Caco-2 (cell line): Measurements from ENCODE around the gene VAC14. TPM values are rescaled to one million over a fixed set of nuclear protein-coding genes. Genes with fewer than 3 reads are reported as not detected.

Experiments used
- BruUV-seq: library from RNA; stranded (reverse); fragments of 400-500 nt; replicated peaks from 2 replicates; lab custom pipeline; 2021; lab: Mats Ljungman, UMichigan
- CTCF ChIA-PET: fragments of 300-600 bp; sonication (Branson Sonifier 250); formaldehyde crosslinking; loops from one replicate; lab custom pipeline; 2022; ENCODE audit warnings: antibody characterized with exemption; lab: Charles Lee
- POLR2A ChIA-PET: fragments of 300-600 bp; sonication (Branson Sonifier 250); formaldehyde crosslinking; loops from one replicate; lab custom pipeline; 2022; ENCODE audit warnings: antibody characterized with exemption; lab: Charles Lee
- DNase-seq, 2 experiments: peaks; one replicate each; pipeline versions ENCODE4 v3.0.0 to v3.0.0-alpha.2; 2020 to 2022
- H3K27me3 ChIP-seq: replicated peaks from 2 replicates; pipeline ENCODE4 v1.6.0; 2011; ENCODE audit warnings: low read length; ENCODE audit not compliant: control insufficient read depth, insufficient read depth
- H3K36me3 ChIP-seq: 2 replicates; pipeline ENCODE4 v1.5.1; 2011; ENCODE audit warnings: low read length; ENCODE audit not compliant: control insufficient read depth, insufficient read depth
- H3K4me1 ChIP-seq: fragments of 250-450 bp; sonication (Bioruptor Pico); 2 replicates; pipeline ENCODE4 v1.5.1; 2020; ENCODE audit warnings: mild to moderate bottlenecking
- H3K4me3 ChIP-seq: 2 replicates; pipeline ENCODE4 v1.5.1; 2011; ENCODE audit warnings: low read depth, mild to moderate bottlenecking, control low read depth, low read length
- H3K9me3 ChIP-seq: fragments of 250-450 bp; sonication (Bioruptor Pico); 2 replicates; pipeline ENCODE4 v1.5.1; 2020; ENCODE audit warnings: mild to moderate bottlenecking, moderate library complexity
- H3K27ac Mint-ChIP-seq: one replicate; pipeline ENCODE4 v1.8.0; 2022; ENCODE audit warnings: mixed read lengths; ENCODE audit not compliant: unreplicated experiment
- H3K27me3 Mint-ChIP-seq: one replicate; pipeline ENCODE4 v1.8.0; 2022; ENCODE audit warnings: mixed read lengths; ENCODE audit not compliant: insufficient read depth, unreplicated experiment
- H3K36me3 Mint-ChIP-seq: one replicate; pipeline ENCODE4 v1.8.0; 2022; ENCODE audit warnings: mild to moderate bottlenecking, mixed read lengths; ENCODE audit not compliant: insufficient read depth, unreplicated experiment
- H3K4me1 Mint-ChIP-seq: one replicate; pipeline ENCODE4 v1.8.0; 2022; ENCODE audit warnings: low read depth, mixed read lengths; ENCODE audit not compliant: unreplicated experiment
- H3K4me3 Mint-ChIP-seq: one replicate; pipeline ENCODE4 v1.8.0; 2022; ENCODE audit warnings: mild to moderate bottlenecking, moderate library complexity, mixed read lengths; ENCODE audit not compliant: unreplicated experiment
- H3K9me3 Mint-ChIP-seq: one replicate; pipeline ENCODE4 v1.8.0; 2022; ENCODE audit warnings: mixed read lengths; ENCODE audit not compliant: unreplicated experiment
- intact Hi-C: fragments of 100-400 bp; cut with micrococcal nuclease; formaldehyde crosslinking; loops from one replicate; pipeline ENCODE4 v1.10.0; 2022; ENCODE audit not compliant: unreplicated experiment
- total RNA-seq: library from RNA; stranded (reverse); gene quantifications from 2 replicates; pipeline ENCODE4 v1.2.3, GENCODE V29; 2022
- TF ChIP-seq, protein P1 (sequence below), 2 experiments: fragments of 200-600 bp in 1 of 2; IDR thresholded peaks; 1 replicate in 1 of 2; 2 replicates in 1 of 2; pipeline versions ENCODE4 v1.5.1 to v1.8.0; 2011 to 2022; ENCODE audit warnings: antibody characterized with exemption in 1 of 2, control low read depth in 1 of 2, inconsistent platforms in 1 of 2, low read depth in 1 of 2, low read length in 1 of 2, mild to moderate bottlenecking in 1 of 2, moderate library complexity in 1 of 2; ENCODE audit not compliant: insufficient read depth in 1 of 2, severe bottlenecking in 1 of 2, unreplicated experiment in 1 of 2

Gene VAC14
- total RNA-seq, 1 experiment from 2014 or later: 63.5 TPM

DNA sequence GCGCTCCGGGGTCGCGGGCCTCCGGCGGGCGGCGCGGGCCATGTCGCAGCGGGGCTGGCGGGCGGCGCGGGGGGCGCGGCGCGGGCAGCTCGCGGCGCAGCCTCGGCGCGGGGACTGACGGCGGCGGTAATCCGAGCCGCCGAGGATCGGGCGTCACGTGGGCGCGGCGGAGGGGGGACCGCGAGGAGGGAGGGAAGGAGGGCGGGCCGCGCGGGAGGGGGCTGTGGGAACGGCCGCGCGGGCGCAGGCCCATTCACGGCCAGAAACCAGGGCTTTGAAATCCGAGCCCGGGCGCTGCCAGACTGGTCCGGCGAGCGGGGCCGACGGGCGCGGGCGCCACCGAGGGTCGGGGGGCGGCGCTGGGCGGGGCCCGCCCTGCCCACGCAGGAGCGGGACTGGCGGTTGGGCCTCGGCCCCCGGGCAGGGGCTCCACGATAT is 115.0 kb downstream of the VAC14 start, which contains the start of gene MTSS2:
Gene MTSS2 (minus strand): TSS at position 116 of the 438 bp plus-strand sequence. CDS start 262 bp downstream, outside the sequence.
- no peaks in the 10 kb centered on the region for H3K27me3 Mint-ChIP-seq
- CTCF ChIA-PET: no interaction called here
- peaks cover 29% of the 10 kb centered on the region for H3K4me1 Mint-ChIP-seq
- peak within 1 kb of the TSS; percentile 69 for H3K27ac Mint-ChIP-seq
- Histone ChIP-seq H3K36me3 (peaks cover 2% of the 10 kb centered on the region; the same call in 1 of the 2 replicates), H3K27me3 (no peaks in the 10 kb centered on the region), H3K4me1 (peaks cover 39% of the 10 kb centered on the region), H3K9me3 (no peaks in the 10 kb centered on the region), H3K4me3 (peak within 1 kb of the TSS; percentile 95)
- H3K4me3 Mint-ChIP-seq: peak within 1 kb of the TSS; percentile 76
- no peaks in the 10 kb centered on the region for H3K9me3 Mint-ChIP-seq
- peak; percentile 80 to 87 for DNase-seq
- intact Hi-C loops: loop anchor here (1.0 kb wide), 1 partner anchor 8 kb away; no protein-coding TSS in a partner anchor
- TF ChIP-seq, protein P1, sequence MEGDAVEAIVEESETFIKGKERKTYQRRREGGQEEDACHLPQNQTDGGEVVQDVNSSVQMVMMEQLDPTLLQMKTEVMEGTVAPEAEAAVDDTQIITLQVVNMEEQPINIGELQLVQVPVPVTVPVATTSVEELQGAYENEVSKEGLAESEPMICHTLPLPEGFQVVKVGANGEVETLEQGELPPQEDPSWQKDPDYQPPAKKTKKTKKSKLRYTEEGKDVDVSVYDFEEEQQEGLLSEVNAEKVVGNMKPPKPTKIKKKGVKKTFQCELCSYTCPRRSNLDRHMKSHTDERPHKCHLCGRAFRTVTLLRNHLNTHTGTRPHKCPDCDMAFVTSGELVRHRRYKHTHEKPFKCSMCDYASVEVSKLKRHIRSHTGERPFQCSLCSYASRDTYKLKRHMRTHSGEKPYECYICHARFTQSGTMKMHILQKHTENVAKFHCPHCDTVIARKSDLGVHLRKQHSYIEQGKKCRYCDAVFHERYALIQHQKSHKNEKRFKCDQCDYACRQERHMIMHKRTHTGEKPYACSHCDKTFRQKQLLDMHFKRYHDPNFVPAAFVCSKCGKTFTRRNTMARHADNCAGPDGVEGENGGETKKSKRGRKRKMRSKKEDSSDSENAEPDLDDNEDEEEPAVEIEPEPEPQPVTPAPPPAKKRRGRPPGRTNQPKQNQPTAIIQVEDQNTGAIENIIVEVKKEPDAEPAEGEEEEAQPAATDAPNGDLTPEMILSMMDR (IDR thresholded peaks at IDR 0.05; ENCODE audit: insufficient read depth in 1 of 2, low read depth in 1 of 2, low read length in 1 of 2, severe bottlenecking in 1 of 2, unreplicated experiment in 1 of 2): no peak
- H3K36me3 Mint-ChIP-seq: peaks cover 24% of the 10 kb centered on the region
- no TSS peak for BruUV-seq
- POLR2A ChIA-PET: no interaction called here

DNA sequence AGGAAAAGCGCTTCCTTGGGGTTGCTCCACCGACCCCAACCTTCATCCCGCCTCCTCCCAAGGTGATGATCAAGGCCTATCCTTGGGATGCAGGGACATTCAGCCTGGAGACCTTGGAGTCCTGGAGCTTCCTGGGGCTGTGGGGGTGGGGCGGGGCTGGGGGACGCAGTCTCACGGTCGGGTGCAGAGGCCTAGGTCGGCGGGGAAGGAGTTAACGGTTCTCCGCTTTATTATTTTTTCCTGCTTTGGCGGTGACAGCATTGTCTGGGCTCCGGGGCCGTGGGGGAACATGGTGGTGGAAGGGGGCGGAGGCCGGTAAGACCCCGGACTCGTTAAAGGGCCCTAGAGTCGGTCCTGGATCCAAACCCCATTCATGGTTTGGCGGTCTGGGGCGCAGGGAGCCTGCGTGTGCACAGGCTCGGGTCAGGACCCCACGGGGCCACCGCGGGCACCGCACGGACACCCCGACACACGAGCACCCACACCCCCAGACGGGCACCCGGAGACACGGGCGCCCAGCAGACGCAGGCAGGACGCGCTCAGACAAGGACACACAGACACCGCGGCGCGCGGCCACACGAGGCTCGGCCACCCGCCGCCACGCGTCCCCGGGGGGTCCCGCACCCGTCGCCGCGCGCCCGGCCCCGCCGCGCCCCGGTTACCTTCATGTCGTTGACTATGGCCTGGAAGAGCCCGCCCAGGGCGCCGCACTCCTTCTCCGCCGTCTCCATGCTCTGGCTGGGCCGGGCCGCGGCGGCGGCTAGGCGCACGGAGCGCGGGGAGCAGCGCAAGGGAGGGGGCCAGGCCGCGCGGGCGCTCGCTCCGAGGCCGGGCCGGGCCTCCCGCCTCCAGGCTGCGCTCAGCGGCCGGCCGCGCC is 115.7 kb downstream of the VAC14 start:
- no TSS peak for BruUV-seq
- Mint-ChIP-seq H3K36me3 (peaks cover 22% of the 10 kb centered on the region), H3K4me3 (peak overlapping the region; percentile 76), H3K9me3 (no peaks in the 10 kb centered on the region), H3K27me3 (no peaks in the 10 kb centered on the region), H3K4me1 (peaks cover 29% of the 10 kb centered on the region), H3K27ac (peak overlapping the region; percentile 45)
- Histone ChIP-seq H3K4me1 (peaks cover 39% of the 10 kb centered on the region), H3K4me3 (peak overlapping the region; percentile 95), H3K27me3 (no peaks in the 10 kb centered on the region), H3K36me3 (peaks cover 2% of the 10 kb centered on the region; the same call in 1 of the 2 replicates), H3K9me3 (no peaks in the 10 kb centered on the region)
- no peak for DNase-seq
- CTCF ChIA-PET: no interaction called here
- POLR2A ChIA-PET: no interaction called here
- intact Hi-C loops: loop anchor here (1.0 kb wide), 1 partner anchor 9 kb away; no protein-coding TSS in a partner anchor
- TF ChIP-seq, protein P1 (IDR thresholded peaks at IDR 0.05; ENCODE audit: insufficient read depth in 1 of 2, low read depth in 1 of 2, low read length in 1 of 2, severe bottlenecking in 1 of 2, unreplicated experiment in 1 of 2): no peak

DNA sequence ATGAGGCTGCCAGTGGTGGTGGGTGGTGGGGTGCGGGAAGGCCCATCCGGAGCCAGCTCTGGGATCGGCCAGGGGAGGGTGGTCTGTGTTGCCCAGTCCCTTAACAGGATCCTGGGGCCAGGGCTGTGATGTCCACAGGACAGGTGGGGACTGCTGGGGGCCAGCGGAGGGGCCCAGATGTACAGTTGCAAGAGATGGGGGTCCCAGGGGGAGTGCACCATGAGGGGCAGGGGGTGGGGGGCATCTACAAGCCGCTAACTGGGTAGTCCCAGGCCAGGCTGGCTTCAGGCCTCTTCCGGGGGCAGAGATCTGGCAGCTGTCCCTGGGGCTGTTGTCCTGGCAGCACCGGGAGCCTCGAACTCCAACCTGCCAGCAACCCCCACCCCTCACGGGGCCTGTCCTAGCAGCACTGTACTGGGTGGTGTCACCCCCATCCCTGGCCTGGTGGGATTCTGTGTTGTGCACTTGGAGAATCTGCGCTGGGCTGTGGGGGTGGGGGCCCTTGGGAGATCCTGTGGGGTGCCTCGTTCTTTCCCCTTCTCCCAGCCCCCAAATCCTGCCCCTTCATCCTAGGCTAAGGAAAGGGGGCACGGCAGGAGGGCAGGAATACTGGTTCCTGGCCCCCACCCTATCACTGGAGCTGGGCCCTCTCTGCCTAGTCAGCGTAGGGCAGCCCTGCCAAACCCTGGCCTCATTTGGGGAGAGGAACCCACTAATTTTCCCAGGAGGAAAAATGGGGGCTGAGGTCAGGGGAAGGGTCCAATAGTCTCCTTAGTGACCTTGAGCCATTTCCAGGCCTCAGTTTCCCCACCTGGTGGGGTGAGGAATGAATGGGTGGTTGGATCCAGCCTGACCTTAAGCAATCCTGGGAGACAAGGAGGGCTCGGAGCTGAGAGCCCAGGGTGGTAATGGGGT is 116.6 kb downstream of the VAC14 start:
- DNase-seq: no peak
- Mint-ChIP-seq H3K4me3 (peak overlapping the region; percentile 76), H3K4me1 (peaks cover 29% of the 10 kb centered on the region), H3K36me3 (peaks cover 21% of the 10 kb centered on the region), H3K27me3 (no peaks in the 10 kb centered on the region), H3K27ac (peak overlapping the region; percentile 45), H3K9me3 (no peaks in the 10 kb centered on the region)
- H3K4me3 ChIP-seq: peak overlapping the region; percentile 95
- H3K4me1 ChIP-seq: peaks cover 39% of the 10 kb centered on the region
- CTCF ChIA-PET: no interaction called here
- H3K36me3 ChIP-seq: peaks cover 2% of the 10 kb centered on the region; the same call in 1 of the 2 replicates
- POLR2A ChIA-PET: no interaction called here
- no TSS peak for BruUV-seq
- TF ChIP-seq, protein P1 (IDR thresholded peaks at IDR 0.05; ENCODE audit: insufficient read depth in 1 of 2, low read depth in 1 of 2, low read length in 1 of 2, severe bottlenecking in 1 of 2, unreplicated experiment in 1 of 2): no peak
- intact Hi-C loops: loop anchor here (1.0 kb wide), 1 partner anchor 10 kb away; no protein-coding TSS in a partner anchor
- no peaks in the 10 kb centered on the region for H3K9me3 ChIP-seq
- H3K27me3 ChIP-seq: no peaks in the 10 kb centered on the region
